ENCODE results near the gene KLHL13.

GRCh38 chrX:117910216-117910615 is 206.4 kb downstream of the KLHL13 start:
- TF ChIP-seq MAX (IDR thresholded peaks at IDR 0.05) (no peak), EP300 (IDR thresholded peaks at IDR 0.05; ENCODE audit: borderline replicate concordance) (no peak), NFIC (IDR thresholded peaks at IDR 0.05) (no peak), YY1 (IDR thresholded peaks at IDR 0.05; ENCODE audit: low read depth) (no peak), RAD21 (IDR thresholded peaks at IDR 0.05; ENCODE audit: low read depth) (no peak), REST (IDR thresholded peaks at IDR 0.05; ENCODE audit: low read depth) (no peak), TAF1 (IDR thresholded peaks at IDR 0.05; ENCODE audit: low read depth) (no peak), FOXM1 (IDR thresholded peaks at IDR 0.05; ENCODE audit: borderline replicate concordance, low read depth) (no peak), TCF12 (IDR thresholded peaks at IDR 0.05; ENCODE audit: low read depth) (no peak), CEBPB (IDR thresholded peaks at IDR 0.05) (no peak), CREB1 (IDR thresholded peaks at IDR 0.05; ENCODE audit: low read depth) (no peak), TEAD4 (IDR thresholded peaks at IDR 0.05) (no peak), EGR1 (IDR thresholded peaks at IDR 0.05) (no peak)

All from Ishikawa (cell line).